ENCODE results near the gene RIC8B.
A peak's percentile ranks its signal among the peaks of the same experiment; 100 is the strongest.

RIC8B gene

DNA sequence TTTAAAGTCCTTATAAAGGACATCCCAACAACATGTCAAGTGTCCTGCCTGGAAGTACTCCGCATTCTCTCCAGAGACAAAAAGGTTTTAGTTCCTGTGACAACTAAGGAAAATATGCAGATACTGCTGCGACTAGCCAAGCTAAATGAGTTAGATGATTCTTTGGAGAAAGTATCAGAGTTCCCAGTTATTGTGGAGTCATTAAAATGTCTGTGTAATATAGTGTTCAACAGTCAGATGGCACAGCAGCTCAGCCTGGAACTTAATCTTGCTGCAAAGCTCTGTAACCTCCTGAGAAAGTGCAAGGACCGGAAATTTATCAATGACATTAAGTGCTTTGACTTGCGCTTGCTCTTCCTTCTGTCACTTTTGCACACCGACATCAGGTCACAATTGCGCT is 40.2 kb downstream of the RIC8B start:
- no peak for FAIRE-seq

DNA sequence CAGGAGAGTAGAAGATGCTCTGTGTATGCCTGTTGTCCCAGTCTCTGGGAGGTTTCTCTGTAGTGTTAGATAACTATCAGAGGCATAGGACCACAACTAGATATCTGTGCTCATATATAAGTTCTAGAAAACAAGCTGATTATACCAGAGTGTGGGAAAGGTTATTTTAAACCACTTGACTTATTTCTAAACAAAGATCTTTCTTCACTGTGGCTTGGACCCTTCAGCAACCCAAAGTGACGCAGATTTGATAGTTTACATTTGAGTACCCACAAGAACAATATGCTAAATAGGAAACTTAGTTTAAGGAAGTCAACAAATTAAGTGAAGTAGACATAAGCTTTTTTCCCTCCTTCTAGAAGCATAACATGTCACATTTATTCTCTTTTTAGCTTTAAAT is 41.3 kb downstream of the RIC8B start:
- FAIRE-seq: no peak

DNA sequence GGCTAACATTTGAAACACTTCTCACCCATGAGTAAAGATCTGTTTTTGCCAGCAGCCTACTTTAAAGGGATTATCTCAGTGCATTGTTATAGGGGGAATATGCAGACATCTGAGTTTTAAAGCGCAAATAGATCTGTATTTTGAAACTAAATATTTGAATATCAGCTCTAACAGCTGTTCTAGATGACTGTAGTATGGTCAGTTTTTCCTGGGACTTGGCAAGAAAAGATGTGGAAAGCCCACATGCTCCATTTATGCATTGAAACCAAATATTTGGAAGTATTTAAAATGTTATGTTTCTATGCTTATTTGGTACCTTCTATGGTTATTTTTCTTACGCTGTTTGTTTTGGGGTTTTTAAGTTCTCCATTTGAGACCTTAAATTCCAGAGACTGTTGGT is 41.7 kb downstream of the RIC8B start:
- FAIRE-seq: no peak

DNA sequence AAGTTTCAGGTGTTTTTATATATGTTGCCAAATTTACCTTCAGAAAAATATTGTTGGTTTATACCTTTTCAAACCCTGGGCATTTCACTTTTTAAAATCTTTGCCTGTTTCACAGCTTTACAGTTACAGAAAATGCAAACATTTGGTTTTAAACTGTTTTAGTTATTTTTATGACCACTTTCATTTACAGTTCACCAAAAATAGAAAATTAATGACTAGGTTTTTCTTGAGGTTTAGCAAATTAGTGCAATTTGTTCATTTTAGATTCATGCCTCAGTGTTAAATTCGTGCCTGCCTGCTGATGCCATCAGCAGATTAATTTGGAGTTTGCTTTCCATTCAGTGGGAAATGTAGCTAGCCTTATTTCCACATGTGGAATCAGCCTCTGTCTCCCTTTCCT is 45.5 kb downstream of the RIC8B start:
- no peak for FAIRE-seq

DNA sequence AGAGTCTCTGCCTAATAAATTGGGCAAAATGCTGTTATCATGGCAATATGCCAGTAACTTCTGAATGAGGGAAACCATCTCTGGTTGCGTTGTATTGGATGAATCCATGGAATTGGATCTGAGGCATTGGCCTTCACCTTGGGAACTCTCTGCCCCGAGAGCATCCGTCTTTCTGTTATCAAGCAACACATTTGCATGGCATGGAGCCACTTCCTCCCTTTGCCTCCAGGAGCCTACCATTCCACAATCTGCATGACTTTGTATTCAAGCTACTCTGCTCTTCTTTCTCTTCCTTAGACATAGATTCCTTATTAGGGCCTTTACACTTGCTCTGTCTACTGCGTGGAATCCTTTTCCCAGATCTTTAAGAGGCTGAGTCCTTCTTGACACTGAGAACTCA is 57.2 kb downstream of the RIC8B start:
- FAIRE-seq: no peak

DNA sequence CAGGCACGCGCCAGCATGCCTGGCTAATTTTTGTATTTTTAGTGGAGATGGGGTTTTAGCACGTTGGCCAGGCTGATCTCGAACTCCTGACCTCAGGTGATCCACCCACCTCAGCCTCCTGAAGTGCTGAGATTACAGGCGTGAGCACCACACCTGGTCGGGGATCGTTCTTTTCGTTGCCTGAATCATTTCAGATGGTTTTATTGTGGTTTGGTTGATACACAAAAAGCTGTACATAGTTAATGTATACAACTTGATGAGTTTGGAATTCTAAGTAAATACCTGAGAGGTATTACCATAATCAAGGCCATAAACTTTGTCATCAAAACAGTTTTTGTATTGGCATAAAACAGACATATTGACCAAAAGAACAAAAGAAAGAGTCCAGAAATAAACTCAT is 63.3 kb downstream of the RIC8B start:
- FAIRE-seq: peak; percentile 7

DNA sequence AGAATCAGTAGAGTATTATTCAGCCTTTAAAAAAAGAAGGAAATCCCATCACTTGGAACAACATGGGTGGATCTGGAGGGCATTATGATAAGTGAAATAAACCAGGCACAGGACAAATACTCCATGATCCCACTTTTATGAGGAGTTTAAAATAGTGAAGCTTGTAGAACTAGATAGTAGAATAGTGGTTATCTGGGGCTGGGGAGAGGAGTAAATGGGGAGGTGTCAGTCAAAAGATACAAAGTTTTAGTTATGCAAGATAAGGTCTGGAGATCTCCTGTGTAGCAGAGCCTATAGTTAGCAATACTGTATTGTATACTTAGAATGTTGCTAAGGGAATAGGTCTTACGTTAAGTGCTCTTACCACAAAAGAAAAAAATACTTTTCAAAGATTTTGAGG is 64.9 kb downstream of the RIC8B start:
- peak; percentile 96 for FAIRE-seq

DNA sequence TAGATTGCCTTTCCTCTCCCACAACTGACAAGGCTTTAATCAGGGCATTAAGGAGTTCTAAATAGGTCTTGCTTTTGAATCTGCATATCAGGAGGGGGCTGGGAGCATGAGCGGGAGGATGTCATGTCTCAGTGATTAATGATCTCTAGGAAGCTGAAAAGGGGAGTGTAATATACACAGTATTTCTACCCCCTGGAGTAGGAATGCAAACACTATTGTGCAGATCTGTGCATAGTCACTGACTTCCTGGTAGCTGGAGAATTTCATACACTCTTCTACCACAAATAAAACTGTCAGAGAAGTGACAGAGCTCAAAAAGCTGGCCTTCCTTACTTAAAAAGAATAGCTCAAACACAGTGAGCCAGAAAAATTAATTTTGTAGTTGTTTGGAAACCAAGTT is 65.8 kb downstream of the RIC8B start:
- FAIRE-seq: peak; percentile 98

DNA sequence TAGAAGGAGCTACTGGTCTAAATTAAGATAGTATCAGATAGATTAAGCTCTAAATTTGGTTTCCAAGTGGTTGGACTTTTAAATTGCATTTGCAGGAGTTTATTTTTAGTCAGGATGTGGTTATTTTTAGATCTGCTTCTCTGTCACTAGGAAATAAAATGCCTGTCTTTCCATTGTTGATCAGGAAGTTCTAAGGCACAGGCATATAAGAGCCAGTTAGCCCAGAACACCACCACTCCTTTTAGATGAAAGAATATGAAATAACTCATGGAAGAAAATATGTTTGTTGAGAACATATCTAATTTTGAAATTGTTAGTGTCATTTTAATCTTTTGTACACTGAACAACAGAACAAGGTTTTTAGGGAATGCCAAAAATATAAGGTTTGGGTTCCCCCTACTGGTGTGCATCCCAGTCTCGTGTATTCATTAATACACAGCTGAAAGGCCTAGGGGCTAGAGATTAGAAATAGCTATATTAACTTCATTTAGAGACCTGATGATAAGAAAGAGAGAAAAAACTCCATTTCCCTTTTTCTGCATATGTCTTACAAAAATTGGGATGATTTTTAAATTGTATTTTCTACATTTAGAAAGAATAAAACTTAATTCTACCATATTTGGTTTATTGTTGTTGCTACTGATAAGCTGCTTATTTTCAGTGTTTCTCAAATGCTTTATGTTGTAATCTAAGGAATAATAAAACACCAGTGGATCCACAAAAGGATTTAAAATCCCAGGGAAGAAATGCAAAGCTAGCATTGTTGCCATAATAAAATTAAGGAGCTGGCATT is 67.2 kb downstream of the RIC8B start:
- no peak for FAIRE-seq

DNA sequence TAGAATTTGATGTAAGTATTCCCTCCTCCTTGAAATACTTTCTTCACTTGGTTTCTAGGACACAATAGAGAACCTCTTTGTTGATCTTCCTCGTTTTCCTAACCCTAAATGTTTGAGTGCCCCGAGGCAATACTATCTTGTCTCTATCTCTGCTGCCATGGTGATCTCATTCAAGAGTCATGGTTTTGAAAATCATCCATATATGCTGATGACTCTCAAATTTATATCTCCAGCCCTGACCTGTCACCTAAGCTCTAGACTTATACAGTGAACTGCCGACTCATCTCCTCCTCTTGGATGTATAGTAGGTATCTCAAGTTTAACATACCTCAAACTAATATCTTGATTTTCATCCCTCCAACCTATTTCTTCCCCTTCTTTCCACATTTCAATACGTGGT is 71.4 kb downstream of the RIC8B start:
- no peak for FAIRE-seq

DNA sequence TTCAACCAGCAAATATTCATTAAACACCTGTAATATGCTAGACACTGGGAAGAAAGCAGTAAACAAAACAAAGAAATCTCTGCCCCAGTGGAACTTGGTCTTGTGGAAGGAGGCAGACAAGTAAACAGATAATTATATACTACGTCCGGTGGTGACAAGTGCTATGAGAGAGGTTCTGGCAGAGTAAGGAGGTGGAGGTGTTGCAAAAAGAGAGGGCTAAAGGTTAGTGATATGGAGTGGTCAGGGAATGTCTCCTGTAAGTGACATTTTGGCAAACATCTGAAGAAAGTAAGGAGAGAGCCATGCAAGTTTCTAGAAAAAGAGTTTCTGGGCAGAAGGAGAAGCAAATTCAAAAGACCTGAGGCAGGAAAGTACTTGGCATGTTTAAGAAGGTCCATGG is 73.4 kb downstream of the RIC8B start:
- FAIRE-seq: no peak

DNA sequence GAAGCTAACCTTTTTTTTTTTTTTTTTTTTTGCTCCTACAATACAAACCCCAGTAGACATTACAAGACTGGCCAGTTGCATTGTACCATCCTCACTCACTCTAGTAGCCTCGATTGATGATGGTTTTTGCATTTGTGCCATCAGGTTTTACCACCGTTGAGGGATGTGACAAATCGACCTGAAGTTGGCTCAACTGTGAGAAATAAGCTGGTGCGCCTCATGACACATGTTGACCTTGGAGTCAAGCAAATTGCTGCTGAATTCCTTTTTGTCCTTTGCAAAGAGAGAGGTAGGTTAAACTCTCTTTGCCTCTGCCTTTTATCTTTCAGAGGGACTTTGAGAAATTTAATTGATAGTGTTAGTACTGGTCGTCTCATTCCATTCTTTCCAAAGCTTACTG is 76.8 kb downstream of the RIC8B start:
- FAIRE-seq: no peak

DNA sequence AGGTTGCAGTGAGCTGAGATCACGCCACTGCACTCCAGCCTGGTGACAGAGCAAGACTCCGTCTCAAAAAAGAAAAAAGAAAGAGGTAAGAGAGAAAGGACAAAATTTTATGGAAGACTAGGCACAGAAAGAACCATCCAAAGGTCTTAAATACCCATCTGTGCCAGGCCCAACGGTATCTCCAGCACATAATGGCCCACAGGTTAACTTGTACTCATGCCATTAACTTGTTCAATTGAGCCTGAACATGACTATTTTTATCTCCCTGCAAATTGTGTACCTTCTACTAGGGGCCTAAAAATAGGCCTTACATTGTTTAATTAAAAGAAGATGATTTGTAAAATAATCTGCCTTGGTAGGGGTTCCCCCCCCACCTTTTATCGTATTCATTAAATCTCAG is 80.2 kb downstream of the RIC8B start:
- FAIRE-seq: no peak

DNA sequence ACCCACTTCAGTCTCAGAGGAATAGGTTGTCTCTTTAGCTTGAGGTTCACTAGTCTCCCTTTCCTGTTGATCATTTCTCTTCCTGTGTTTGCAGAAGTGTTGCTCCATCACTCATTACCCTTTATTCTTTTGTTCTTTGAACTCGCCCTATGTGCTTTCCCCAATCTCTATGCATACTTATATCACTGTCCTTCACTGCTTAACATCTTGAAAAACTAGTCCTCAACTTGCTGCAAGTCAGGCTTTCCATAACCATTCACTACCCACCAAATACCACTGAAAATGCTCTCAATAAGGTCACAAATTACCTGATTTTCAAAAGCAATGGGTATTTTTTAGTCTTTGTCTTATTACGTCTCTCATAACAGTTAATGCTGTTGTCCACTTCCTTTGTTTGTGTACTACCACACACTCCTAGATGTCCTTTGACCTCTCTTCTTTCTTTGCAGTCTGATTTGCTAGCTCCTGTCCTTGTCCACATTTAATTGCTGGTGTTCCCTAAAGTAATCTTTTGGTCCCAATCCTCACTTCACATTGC is 80.8 kb downstream of the RIC8B start:
- no peak for FAIRE-seq

DNA sequence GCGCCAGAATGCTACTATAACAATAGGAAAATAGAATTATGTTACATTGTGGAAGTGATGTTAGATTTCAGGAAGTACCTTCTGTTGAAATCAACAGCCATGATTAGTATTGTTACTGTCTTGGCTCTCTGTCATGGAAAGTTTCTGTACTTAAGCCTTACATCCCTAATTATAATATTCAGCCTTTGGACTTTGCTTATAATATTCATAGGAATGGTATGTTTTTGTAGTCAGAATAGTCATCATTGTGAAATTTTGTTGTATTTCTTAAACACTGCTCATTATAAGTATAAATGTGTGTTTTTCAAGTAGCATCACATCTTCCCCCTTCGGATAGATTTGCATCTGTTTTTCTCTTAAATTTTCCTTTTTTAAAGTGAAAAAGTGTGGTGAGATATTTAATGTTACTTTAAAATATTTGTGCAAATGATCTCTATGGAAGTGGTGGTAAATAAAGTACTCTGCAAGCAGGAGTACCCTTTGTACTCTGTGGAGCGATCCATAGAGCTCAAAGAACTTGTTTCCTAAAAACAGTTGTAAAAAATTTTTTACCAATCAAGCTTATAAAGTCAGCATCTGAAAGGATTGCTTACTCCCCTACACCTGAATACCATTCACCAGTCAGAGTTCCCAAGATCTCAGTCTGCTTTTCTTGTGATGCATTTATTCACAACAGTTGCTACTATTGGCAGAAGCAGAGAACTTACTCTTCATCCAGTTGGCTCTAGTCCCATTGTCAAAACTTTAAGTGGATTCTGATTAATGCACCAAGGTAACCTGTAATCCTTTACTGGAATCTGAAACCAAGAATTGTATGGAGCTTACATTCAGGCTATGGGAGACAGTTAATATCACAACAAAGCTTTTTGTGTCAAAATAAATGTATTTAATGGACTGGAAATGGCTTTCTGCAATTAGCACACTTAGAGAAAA is 87.8 kb downstream of the RIC8B start:
- no peak for FAIRE-seq

DNA sequence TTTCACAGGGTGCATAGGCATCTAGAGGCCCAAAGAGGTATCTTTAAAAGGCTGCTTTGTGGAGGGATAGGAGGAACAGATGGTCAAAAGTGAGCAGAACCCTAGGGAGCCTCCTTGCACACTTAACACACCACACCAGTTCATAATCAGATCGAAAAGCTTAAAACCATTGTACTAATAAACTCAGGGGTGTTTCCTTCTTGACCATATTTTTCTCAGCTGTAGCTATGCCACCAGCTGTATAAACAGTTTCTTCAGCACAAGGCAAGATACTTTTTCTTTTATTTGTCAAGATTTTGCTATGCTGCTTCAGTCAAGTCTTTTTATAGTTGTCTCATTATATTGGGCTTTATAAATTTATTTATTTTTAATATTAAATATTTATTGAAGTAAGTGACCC is 88.7 kb downstream of the RIC8B start:
- no peak for FAIRE-seq

DNA sequence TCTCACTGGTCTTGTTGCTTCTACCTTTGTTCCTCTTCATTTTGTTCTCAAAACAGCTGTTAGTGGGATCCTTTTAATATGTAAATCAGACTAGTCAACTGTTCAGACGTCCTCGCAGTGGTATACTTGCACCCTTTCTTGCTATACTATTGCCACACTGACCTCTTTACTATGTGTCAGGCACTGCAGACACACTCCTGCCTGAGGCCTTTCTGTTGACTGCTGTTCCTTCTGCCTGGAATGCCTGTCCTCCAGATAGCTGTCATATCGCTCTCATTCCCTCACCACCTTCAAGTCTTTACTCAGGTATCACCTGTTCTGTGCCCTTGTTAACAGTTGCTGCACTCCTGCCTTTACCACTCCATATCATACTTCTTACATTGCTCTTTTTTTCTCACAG is 91.2 kb downstream of the RIC8B start:
- no peak for FAIRE-seq

DNA sequence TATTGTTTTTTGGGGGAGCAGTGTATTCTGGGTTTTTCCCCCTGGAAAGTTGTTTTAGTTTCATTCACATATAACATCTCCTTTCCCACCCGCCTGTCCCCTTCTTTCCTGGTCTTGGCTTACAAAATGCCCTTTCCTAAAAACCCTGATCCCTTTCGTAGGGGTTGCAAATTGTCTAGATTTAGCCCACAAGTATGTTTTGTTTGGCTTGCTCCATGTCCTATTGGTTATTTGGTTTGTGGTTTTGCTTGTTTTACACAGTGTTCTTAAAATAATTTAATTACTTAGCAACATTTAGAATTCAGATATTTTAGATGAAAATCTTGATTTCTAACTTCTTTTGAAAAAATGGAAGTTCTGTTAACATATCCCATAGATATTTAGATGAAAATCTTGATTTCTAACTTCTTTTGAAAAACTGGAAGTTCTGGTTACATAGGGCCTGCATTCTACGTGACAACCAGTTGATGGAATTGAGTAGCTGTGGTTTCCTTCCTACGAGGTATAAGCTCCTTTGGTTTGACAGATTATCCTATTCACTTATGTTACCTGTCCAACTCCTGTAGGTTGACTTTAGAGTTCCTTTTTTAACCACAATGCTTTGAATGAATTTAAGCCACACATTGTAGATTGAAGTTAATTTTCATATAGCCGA is 92.1 kb downstream of the RIC8B start:
- no peak for FAIRE-seq

DNA sequence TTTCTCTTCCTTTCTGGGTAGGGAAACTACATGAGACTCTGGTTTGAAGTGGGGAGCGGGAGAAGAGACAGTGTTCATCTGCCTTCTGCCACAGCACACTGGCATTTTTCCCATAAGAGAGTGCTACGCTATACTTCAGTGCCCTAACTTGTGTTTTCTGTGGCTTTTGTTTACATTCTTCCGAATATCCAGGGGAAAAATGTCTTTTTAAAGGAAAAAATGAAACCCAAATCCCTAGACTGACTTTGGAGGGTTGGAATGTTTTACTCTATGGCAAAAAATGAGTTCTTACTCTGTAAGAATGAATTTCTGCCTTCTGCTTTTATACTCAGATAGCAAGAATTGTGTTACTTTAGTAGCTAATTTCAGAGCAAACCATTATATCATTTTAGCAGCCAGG is 93.2 kb downstream of the RIC8B start:
- no peak for FAIRE-seq

DNA sequence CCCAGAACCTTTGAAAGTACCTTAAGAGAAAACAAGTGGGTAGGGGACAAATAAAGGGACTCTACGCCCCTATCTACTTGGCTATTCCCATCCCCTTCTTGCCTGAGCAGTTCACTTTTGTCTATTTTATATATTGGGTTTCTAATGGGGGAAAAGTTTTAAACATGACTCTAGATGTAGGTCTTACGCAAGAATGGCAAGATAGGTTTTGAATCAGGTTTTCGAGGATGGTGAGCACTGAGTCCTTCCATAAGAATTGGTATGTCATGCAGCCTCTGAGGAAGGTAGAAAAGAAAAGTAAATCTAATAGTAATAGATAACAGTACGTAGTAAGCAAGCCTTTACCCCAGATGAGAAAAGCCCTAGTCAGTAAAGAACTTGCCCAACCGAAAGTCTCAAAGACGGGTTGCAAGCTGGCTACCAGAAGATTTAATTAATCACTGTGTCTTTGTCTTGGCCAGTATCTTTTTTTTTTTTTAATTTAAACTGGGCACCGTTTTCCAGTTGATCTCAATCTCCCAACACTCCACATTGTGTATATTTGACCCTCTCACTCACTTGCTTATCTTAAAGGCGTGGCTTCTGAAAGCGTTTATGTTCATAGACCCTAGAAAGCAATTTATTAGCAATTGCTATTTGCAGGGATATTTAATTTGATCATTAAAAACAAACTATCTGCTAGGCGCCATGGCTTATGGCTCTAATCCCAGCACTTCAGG is 94.7 kb downstream of the RIC8B start:
- FAIRE-seq: no peak

DNA sequence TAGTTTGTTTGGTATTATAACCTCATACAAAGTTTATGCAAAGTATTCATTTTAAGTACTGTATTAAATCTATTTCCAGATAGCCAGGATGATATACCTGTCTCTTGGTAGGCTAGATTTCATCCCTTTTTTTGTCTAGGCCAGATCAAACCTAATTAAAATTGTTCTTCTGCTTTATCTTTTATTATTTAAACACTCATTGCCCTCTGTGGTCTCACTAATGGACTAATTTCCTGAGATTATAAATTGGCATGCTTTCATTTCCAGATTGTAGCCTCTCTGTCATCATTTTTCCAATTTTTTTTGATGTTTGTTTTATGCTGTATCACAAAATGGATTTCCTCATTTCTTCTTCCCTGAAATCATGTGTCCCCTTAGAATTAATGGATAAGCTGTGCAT is 95.6 kb downstream of the RIC8B start:
- no peak for FAIRE-seq

DNA sequence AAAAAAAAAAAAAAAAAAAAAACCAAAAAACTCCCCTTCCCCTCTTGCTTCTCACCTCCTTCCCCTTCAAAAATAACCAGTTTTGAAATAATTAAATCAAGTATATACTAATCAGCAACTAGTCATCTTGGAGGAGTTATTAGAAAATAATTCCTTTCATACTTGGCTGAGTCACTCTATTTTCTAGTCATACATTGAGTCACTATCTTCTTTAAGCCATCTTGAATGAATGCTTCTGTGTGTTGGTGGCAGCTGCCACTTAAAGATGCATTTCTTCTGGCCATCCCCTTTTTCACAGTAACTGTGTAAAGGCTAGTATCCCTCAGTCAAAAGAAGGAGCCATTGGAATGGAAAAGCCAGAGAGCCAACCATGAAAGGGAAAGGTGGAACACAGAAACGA is 97.0 kb downstream of the RIC8B start:
- no peak for FAIRE-seq

DNA sequence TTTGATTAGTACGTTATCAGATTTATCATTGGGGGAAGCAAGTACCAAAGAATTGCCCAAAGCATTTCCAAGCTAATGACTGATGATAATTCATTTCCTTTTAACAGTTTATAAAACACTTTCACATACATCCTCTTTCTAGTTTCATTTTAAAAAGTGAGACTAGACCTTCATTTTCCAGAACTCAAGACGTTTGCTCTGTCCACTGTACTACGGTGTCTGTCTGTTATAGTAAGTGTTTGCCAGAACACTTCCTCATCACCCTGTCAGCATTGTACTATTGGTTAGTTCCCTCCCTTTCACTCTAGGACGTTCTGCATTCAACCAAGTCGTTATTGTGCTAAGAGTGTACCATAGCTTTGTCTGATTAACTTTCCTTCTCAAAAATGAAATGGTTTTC is 99.5 kb downstream of the RIC8B start:
- no peak for FAIRE-seq
